Endothelial cell of umbilical vein (primary cell): ENCODE data around the gene BAZ1A. TPM values are rescaled to one million over a fixed set of nuclear protein-coding genes. Genes with fewer than 3 reads are reported as not detected.

ENCODE experiments used
- BruUV-seq: library from RNA; stranded (reverse); fragments of 400-500 nt; replicated peaks from 2 replicates; lab custom pipeline; 2021; lab: Mats Ljungman, UMichigan
- CTCF ChIA-PET: fragments of 300-600, 350-600 bp; sonication (Branson Sonifier 250); formaldehyde crosslinking; loops from one replicate; lab custom pipeline; 2021; ENCODE audit warnings: antibody characterized with exemption, inconsistent platforms; lab: Charles Lee
- POLR2A ChIA-PET: fragments of 300-600, 350-600 bp; sonication (Branson Sonifier 250); formaldehyde crosslinking; loops from one replicate; lab custom pipeline; 2021; ENCODE audit warnings: antibody characterized with exemption, inconsistent platforms; lab: Charles Lee
- DNase-seq: peaks from one replicate; pipeline ENCODE4 v3.0.0-alpha.2; 2011; ENCODE audit warnings: low read depth, low spot score
- FAIRE-seq: peaks from 2 replicates; lab custom pipeline; 2011; peaks lifted over from hg19 to GRCh38; lab: Jason Lieb, UNC
- H2AFZ ChIP-seq: 2 replicates; pipeline ENCODE4 v1.6.0; 2012; ENCODE audit warnings: low read depth, low read length, control low read depth, inconsistent platforms
- H3K27ac ChIP-seq: 2 replicates; pipeline ENCODE4 v1.5.1; 2011; ENCODE audit warnings: low read depth, mild to moderate bottlenecking, control low read depth, low read length, moderate library complexity; ENCODE audit not compliant: insufficient read depth
- H3K27me3 ChIP-seq, 2 experiments: 2 replicates each; pipeline versions ENCODE4 v1.6.0 to v1.6.1; 2011; ENCODE audit warnings: low read length in 2 of 2, mixed read lengths in 1 of 2; ENCODE audit not compliant: control insufficient read depth in 2 of 2, insufficient read depth in 2 of 2
- H3K36me3 ChIP-seq, 2 experiments: 2 replicates in 1 of 2; 3 replicates in 1 of 2; pipeline ENCODE4 v1.5.1; 2011; ENCODE audit warnings: low read length in 2 of 2, mild to moderate bottlenecking in 1 of 2, moderate library complexity in 1 of 2; ENCODE audit not compliant: control insufficient read depth in 2 of 2, insufficient read depth in 2 of 2; ENCODE audit errors: extremely low read depth in 1 of 2
- H3K4me1 ChIP-seq: 3 replicates; pipeline ENCODE4 v1.5.1; 2011; ENCODE audit warnings: mild to moderate bottlenecking, low read length; ENCODE audit not compliant: control insufficient read depth, insufficient read depth; ENCODE audit errors: extremely low read depth
- H3K4me2 ChIP-seq: 2 replicates; pipeline ENCODE4 v1.6.1; 2011; ENCODE audit warnings: low read length, control low read depth, mixed read lengths; ENCODE audit not compliant: insufficient read depth
- H3K4me3 ChIP-seq, 3 experiments: fragments of 200-600 bp in 1 of 3; sonication (generic), shearing (Covaris generic) in 1 of 3; replicated peaks in 1 of 3; 2 replicates each; pipeline ENCODE4 v1.5.1; 2011 to 2016; ENCODE audit warnings: control low read depth in 3 of 3, low read length in 3 of 3, mild to moderate bottlenecking in 2 of 3, inconsistent platforms in 1 of 3, low read depth in 1 of 3, moderate library complexity in 1 of 3; ENCODE audit not compliant: insufficient read depth in 1 of 3
- H3K79me2 ChIP-seq: 2 replicates; pipeline ENCODE4 v1.6.0; 2012; ENCODE audit warnings: low read length, inconsistent platforms; ENCODE audit not compliant: control insufficient read depth, insufficient read depth
- H3K9ac ChIP-seq: replicated peaks from 2 replicates; pipeline ENCODE3; 2011; ENCODE audit warnings: low read length, control low read depth; ENCODE audit not compliant: insufficient read depth; ENCODE audit errors: extremely low read depth
- H3K9me1 ChIP-seq: replicated peaks from 3 replicates; pipeline ENCODE4 v1.6.0; 2011; ENCODE audit warnings: mild to moderate bottlenecking, low read length; ENCODE audit not compliant: control insufficient read depth, insufficient read depth; ENCODE audit errors: extremely low read depth
- H3K9me3 ChIP-seq: replicated peaks from 2 replicates; pipeline ENCODE4 v1.5.1; 2012; ENCODE audit warnings: low read length, inconsistent platforms; ENCODE audit not compliant: control insufficient read depth, insufficient read depth
- H4K20me1 ChIP-seq: replicated peaks from 2 replicates; pipeline ENCODE3; 2011; ENCODE audit warnings: mild to moderate bottlenecking, low read length; ENCODE audit not compliant: control insufficient read depth, insufficient read depth; ENCODE audit errors: extremely low read depth
- EZH2 ChIP-seq: IDR thresholded peaks from 2 replicates; pipeline ENCODE4 v1.6.1; 2012; ENCODE audit warnings: borderline replicate concordance, low read depth, mild to moderate bottlenecking, moderate library complexity, low read length, inconsistent platforms; ENCODE audit not compliant: severe bottlenecking
- FOS ChIP-seq: IDR thresholded peaks from 2 replicates; pipeline ENCODE4 v1.6.1; 2011; ENCODE audit warnings: mild to moderate bottlenecking, low read length, moderate library complexity, borderline replicate concordance; ENCODE audit not compliant: insufficient read depth
- GATA2 ChIP-seq: IDR thresholded peaks from 2 replicates; pipeline ENCODE4 v1.7.0; 2011; ENCODE audit warnings: low read depth, mild to moderate bottlenecking, moderate library complexity, mixed read lengths, low read length; ENCODE audit not compliant: insufficient read length, insufficient read depth
- JUN ChIP-seq: IDR thresholded peaks from 2 replicates; pipeline ENCODE4 v1.6.1; 2011; ENCODE audit warnings: borderline replicate concordance, low read depth; ENCODE audit not compliant: insufficient read length, insufficient read depth
- MYC ChIP-seq: IDR thresholded peaks from one replicate; pipeline ENCODE4 v1.6.1; 2011; ENCODE audit warnings: mild to moderate bottlenecking, low read depth, low read length
- POLR2A ChIP-seq: IDR thresholded peaks from 2 replicates; pipeline ENCODE4 v1.6.1; 2012; ENCODE audit warnings: low read depth, mild to moderate bottlenecking, control low read depth, low read length
- POLR2AphosphoS5 ChIP-seq: IDR thresholded peaks from 2 replicates; pipeline ENCODE4 v1.6.1; 2012; ENCODE audit warnings: low read depth, mild to moderate bottlenecking, control low read depth, low read length, moderate library complexity; ENCODE audit not compliant: insufficient read depth
- dilution Hi-C: fragments of 300-500 bp; cut with MboI; formaldehyde crosslinking; loops from one replicate; pipeline ENCODE4 v1.15.0; 2019; ENCODE audit warnings: low sequenced_read_pairs; ENCODE audit not compliant: extremely low pct_ligation_motif_present
- intact Hi-C: fragments of 100-400 bp; cut with micrococcal nuclease; formaldehyde crosslinking; loops from one replicate; pipeline ENCODE4 v1.10.0; 2022
- polyA plus RNA-seq, 4 experiments: library from polyadenylated mRNA; depleted of rRNA in 3 of 4; stranded (reverse) in 3 of 4; unstranded in 1 of 4; fragments of >200 nt; gene quantifications; 2 replicates each; pipeline versions ENCODE4 v1.2.1 to v1.2.3, GENCODE V29; 2011 to 2012; ENCODE audit warnings: missing spikeins in 1 of 4
- total RNA-seq: library from RNA; stranded (reverse); gene quantifications from 2 replicates; pipeline ENCODE4 v1.2.3, GENCODE V29; 2021
- TF ChIP-seq, protein P1 (sequence below): IDR thresholded peaks from 2 replicates; pipeline ENCODE4 v1.6.1; 2011; ENCODE audit not compliant: insufficient read depth, insufficient read length
- TF ChIP-seq, protein P2 (sequence below), 2 donors: IDR thresholded peaks; 1 replicate in 1 of 2; 2 replicates in 1 of 2; pipeline ENCODE4 v1.5.1; 2011; ENCODE audit warnings: low read length in 2 of 2, mild to moderate bottlenecking in 2 of 2, moderate library complexity in 2 of 2, control low read depth in 1 of 2, inconsistent platforms in 1 of 2, low read depth in 1 of 2; ENCODE audit not compliant: insufficient read depth in 1 of 2; ENCODE audit errors: extremely low read depth in 1 of 2

Gene BAZ1A
- total and polyA plus RNA-seq, 2 donors (not counting 3 experiments of a cell fraction or from before 2014, with no cell fraction given): 15.2 to 52.1 TPM

DNA sequence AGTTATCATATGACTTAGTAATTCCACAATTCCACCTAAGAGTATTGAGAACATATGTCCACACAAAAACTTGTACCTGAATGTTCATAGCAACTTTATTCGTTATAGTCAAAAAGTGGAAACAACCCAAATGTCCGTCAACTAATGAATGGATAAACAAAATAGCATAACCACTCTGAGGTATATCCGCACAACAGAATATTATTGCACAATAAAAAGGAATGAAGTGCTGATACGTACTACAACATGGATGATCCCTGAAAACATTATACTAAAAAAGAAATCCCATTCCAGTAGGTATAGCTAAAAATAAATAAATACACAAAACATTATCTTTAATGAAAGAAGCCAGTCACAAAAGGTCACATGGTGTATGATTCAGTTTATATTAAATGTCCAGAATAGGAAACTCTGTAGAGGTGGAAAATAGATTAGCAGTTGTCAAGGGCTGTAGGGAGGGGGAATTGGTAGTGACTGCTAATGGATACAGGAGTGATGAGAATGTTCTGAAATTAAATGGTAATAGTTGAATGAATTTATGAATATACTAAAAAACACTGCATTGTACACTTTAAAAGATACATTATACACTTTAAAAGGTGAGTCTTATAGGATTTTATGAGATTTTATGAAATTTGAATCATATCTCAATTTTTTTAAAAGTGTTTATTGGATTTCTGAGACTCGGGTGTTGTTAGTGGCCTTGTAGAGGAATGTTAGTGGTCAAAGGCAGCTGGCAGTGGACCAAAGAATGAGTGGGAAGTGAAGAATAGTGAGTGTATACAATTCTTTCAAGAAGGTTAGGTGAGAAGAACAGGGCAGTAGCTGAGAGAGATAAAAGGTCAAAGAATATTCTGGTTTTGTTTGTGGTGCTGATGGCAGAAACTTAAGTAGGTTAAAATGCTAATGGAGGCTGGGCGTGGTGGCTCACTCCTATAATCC is 36.3 kb upstream of the BAZ1A start:
- Histone ChIP-seq H3K4me1 (peaks cover 2% of the 10 kb centered on the region), H3K9me3 (no peaks in the 10 kb centered on the region), H2AFZ (peak overlapping the region; percentile 44), H3K4me2 (no peak overlapping the region), H3K79me2 (no peaks in the 10 kb centered on the region), H3K9me1 (no peaks in the 10 kb centered on the region), H3K4me3 (no peak overlapping the region), H3K9ac (no peak overlapping the region), H3K36me3 (no peaks in the 10 kb centered on the region), H4K20me1 (no peaks in the 10 kb centered on the region), H3K27ac (no peak overlapping the region), H3K27me3 (no peaks in the 10 kb centered on the region)
- no TSS peak for BruUV-seq
- TF ChIP-seq EZH2 (no peak), MYC (no peak), POLR2AphosphoS5 (no peak), POLR2A (no peak), JUN (no peak), GATA2 (no peak), FOS (no peak)
- TF ChIP-seq, protein P1, sequence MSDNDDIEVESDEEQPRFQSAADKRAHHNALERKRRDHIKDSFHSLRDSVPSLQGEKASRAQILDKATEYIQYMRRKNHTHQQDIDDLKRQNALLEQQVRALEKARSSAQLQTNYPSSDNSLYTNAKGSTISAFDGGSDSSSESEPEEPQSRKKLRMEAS: no peak
- TF ChIP-seq, protein P2, sequence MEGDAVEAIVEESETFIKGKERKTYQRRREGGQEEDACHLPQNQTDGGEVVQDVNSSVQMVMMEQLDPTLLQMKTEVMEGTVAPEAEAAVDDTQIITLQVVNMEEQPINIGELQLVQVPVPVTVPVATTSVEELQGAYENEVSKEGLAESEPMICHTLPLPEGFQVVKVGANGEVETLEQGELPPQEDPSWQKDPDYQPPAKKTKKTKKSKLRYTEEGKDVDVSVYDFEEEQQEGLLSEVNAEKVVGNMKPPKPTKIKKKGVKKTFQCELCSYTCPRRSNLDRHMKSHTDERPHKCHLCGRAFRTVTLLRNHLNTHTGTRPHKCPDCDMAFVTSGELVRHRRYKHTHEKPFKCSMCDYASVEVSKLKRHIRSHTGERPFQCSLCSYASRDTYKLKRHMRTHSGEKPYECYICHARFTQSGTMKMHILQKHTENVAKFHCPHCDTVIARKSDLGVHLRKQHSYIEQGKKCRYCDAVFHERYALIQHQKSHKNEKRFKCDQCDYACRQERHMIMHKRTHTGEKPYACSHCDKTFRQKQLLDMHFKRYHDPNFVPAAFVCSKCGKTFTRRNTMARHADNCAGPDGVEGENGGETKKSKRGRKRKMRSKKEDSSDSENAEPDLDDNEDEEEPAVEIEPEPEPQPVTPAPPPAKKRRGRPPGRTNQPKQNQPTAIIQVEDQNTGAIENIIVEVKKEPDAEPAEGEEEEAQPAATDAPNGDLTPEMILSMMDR (IDR thresholded peaks at IDR 0.05; ENCODE audit: extremely low read depth in 1 of 2, insufficient read depth in 1 of 2, low read depth in 1 of 2, low read length in 2 of 2): no peak
- dilution Hi-C loops: no loop called here
- POLR2A ChIA-PET: no interaction called here
- CTCF ChIA-PET: interaction anchor here (0.8 to 1.4 kb wide), 3 partner anchors 11 to 69 kb away, joined by 3 read pairs; no protein-coding TSS in a partner anchor
- FAIRE-seq: no peak
- intact Hi-C loops: no loop called here
- DNase-seq: peak; percentile 26
